IMR-90 (cell line): ENCODE data around the gene NLGN1. TPM values are rescaled to one million over a fixed set of nuclear protein-coding genes. Genes with fewer than 3 reads are reported as not detected.

Experiments
- ATAC-seq: fragments of 200-7000 bp; cut with Tn5 transposase; 2 replicates; pipeline ENCODE4 v1.9.1; 2020; ENCODE audit warnings: low read depth, mild to moderate bottlenecking, moderate library complexity
- BruUV-seq: library from RNA; stranded (reverse); fragments of 400-500 nt; replicated peaks from 2 replicates; lab custom pipeline; 2021; lab: Mats Ljungman, UMichigan
- CTCF ChIA-PET: fragments of 300-600 bp; formaldehyde crosslinking; extraction: SDS; loops from one replicate; lab custom pipeline; 2021; ENCODE audit warnings: antibody characterized with exemption; lab: Yijun Ruan, JAX
- POLR2A ChIA-PET: fragments of 300-600 bp; sonication (Branson Sonifier 250); formaldehyde crosslinking; loops from one replicate; lab custom pipeline; 2022; ENCODE audit warnings: antibody characterized with exemption; ENCODE audit not compliant: unreplicated experiment; lab: Charles Lee
- DNase-seq: peaks from one replicate; pipeline ENCODE4 v3.0.0; 2013
- H2AFZ ChIP-seq: replicated peaks from 2 replicates; pipeline ENCODE3; 2013; ENCODE audit warnings: low read length, mild to moderate bottlenecking; ENCODE audit not compliant: poor library complexity
- H2AK5ac ChIP-seq: 2 replicates; pipeline ENCODE4 v1.6.1; 2013; ENCODE audit warnings: low read depth, low read length, inconsistent platforms
- H2AK9ac ChIP-seq: replicated peaks from 2 replicates; pipeline ENCODE3; 2013; ENCODE audit warnings: mild to moderate bottlenecking, low read depth, low read length, moderate library complexity; ENCODE audit not compliant: poor library complexity
- H2BK120ac ChIP-seq: 2 replicates; pipeline ENCODE4 v1.6.1; 2013; ENCODE audit warnings: low read depth, low read length, inconsistent platforms
- H2BK15ac ChIP-seq: 3 replicates; pipeline ENCODE4 v1.6.1; 2013; ENCODE audit warnings: low read depth, low read length, inconsistent platforms
- H2BK20ac ChIP-seq: 2 replicates; pipeline ENCODE4 v1.6.1; 2013; ENCODE audit warnings: low read depth, mild to moderate bottlenecking, inconsistent platforms, low read length, moderate library complexity
- H2BK5ac ChIP-seq: 2 replicates; pipeline ENCODE4 v1.6.1; 2013; ENCODE audit warnings: mild to moderate bottlenecking, low read depth, low read length, inconsistent platforms; ENCODE audit not compliant: poor library complexity, severe bottlenecking
- H3K14ac ChIP-seq: replicated peaks from 2 replicates; pipeline ENCODE4 v1.6.1; 2013; ENCODE audit warnings: low read depth, low read length, inconsistent platforms
- H3K18ac ChIP-seq: 2 replicates; pipeline ENCODE4 v1.6.1; 2013; ENCODE audit warnings: low read depth, low read length, control low read depth
- H3K23ac ChIP-seq: 2 replicates; pipeline ENCODE4 v1.6.1; 2013; ENCODE audit warnings: low read depth, low read length, inconsistent platforms
- H3K27ac ChIP-seq: 2 replicates; pipeline ENCODE4 v1.5.1; 2013; ENCODE audit warnings: mild to moderate bottlenecking, control low read depth, low read length; ENCODE audit not compliant: insufficient read depth
- H3K27me3 ChIP-seq: 2 replicates; pipeline ENCODE4 v1.6.1; 2013; ENCODE audit warnings: low read length; ENCODE audit not compliant: control insufficient read depth, insufficient read depth
- H3K36me3 ChIP-seq: 2 replicates; pipeline ENCODE4 v1.6.1; 2013; ENCODE audit warnings: low read length, mixed read lengths; ENCODE audit not compliant: control insufficient read depth, insufficient read depth
- H3K4ac ChIP-seq: 2 replicates; pipeline ENCODE4 v1.6.1; 2013; ENCODE audit warnings: low read depth, low read length, inconsistent platforms
- H3K4me1 ChIP-seq: 2 replicates; pipeline ENCODE4 v1.6.1; 2013; ENCODE audit warnings: low read length, mixed read lengths; ENCODE audit not compliant: control insufficient read depth, insufficient read depth
- H3K4me2 ChIP-seq: 2 replicates; pipeline ENCODE4 v1.6.1; 2013; ENCODE audit warnings: low read depth, mild to moderate bottlenecking, control low read depth, low read length, moderate library complexity
- H3K4me3 ChIP-seq: 2 replicates; pipeline ENCODE4 v1.5.1; 2013; ENCODE audit warnings: low read depth, mild to moderate bottlenecking, control low read depth, low read length, moderate library complexity; ENCODE audit not compliant: insufficient read depth
- H3K56ac ChIP-seq: 2 replicates; pipeline ENCODE4 v1.6.1; 2013; ENCODE audit warnings: low read length, inconsistent platforms; ENCODE audit not compliant: insufficient read depth; ENCODE audit errors: extremely low read depth
- H3K79me1 ChIP-seq, 2 experiments: 2 replicates each; pipeline ENCODE4 v1.6.1; 2013; ENCODE audit warnings: low read length in 2 of 2, inconsistent platforms in 1 of 2, low read depth in 1 of 2
- H3K9ac ChIP-seq: 2 replicates; pipeline ENCODE4 v1.6.1; 2013; ENCODE audit warnings: low read depth, low read length, control low read depth
- H3K9me1 ChIP-seq: 2 replicates; pipeline ENCODE4 v1.6.1; 2013; ENCODE audit warnings: low read length, inconsistent platforms; ENCODE audit not compliant: insufficient read depth
- H3K9me3 ChIP-seq: 2 replicates; pipeline ENCODE4 v1.6.1; 2013; ENCODE audit warnings: low read length; ENCODE audit not compliant: control insufficient read depth, insufficient read depth
- H4K20me1 ChIP-seq: 2 replicates; pipeline ENCODE4 v1.6.1; 2013; ENCODE audit warnings: low read length, inconsistent platforms; ENCODE audit not compliant: insufficient read depth
- H4K5ac ChIP-seq: 2 replicates; pipeline ENCODE4 v1.6.1; 2013; ENCODE audit warnings: mild to moderate bottlenecking, low read depth, low read length, control low read depth
- H4K8ac ChIP-seq, 2 experiments: 2 replicates each; pipeline ENCODE4 v1.6.1; 2013; ENCODE audit warnings: low read depth in 2 of 2, low read length in 2 of 2, control low read depth in 1 of 2, inconsistent platforms in 1 of 2
- H4K91ac ChIP-seq: 2 replicates; pipeline ENCODE4 v1.6.1; 2013; ENCODE audit warnings: low read depth, low read length, inconsistent platforms; ENCODE audit not compliant: insufficient read depth
- CEBPB ChIP-seq: IDR thresholded peaks from 2 replicates; pipeline ENCODE4 v1.6.1; 2012; ENCODE audit warnings: low read depth, low read length, improper control_type of control experiment
- CHD1 ChIP-seq: IDR thresholded peaks from 2 replicates; pipeline ENCODE4 v1.6.1; 2012; ENCODE audit warnings: low read depth, low read length, improper control_type of control experiment
- FOS ChIP-seq: fragments of 150-350 bp; IDR thresholded peaks from 2 replicates; pipeline ENCODE4 v1.6.1; 2016; ENCODE audit warnings: low read depth, low read length
- MAFK ChIP-seq: IDR thresholded peaks from 2 replicates; pipeline ENCODE4 v1.6.1; 2012; ENCODE audit warnings: low read depth, low read length, improper control_type of control experiment
- NFE2L2 ChIP-seq: fragments of 150-350 bp; IDR thresholded peaks from 2 replicates; pipeline ENCODE4 v1.6.1; 2016; ENCODE audit warnings: low read depth, mild to moderate bottlenecking, low read length
- POLR2A ChIP-seq: IDR thresholded peaks from 2 replicates; pipeline ENCODE4 v1.6.1; 2012; ENCODE audit warnings: mild to moderate bottlenecking, low read depth, low read length
- RAD21 ChIP-seq: IDR thresholded peaks from 2 replicates; pipeline ENCODE4 v1.6.1; 2012; ENCODE audit warnings: low read length, improper control_type of control experiment
- RCOR1 ChIP-seq: IDR thresholded peaks from 2 replicates; pipeline ENCODE4 v1.6.1; 2012; ENCODE audit warnings: mild to moderate bottlenecking, low read length, improper control_type of control experiment; ENCODE audit not compliant: insufficient replicate concordance
- RFX5 ChIP-seq: IDR thresholded peaks from 2 replicates; pipeline ENCODE4 v1.8.0; 2012; ENCODE audit warnings: low read depth, mild to moderate bottlenecking, low read length, moderate library complexity
- SMC3 ChIP-seq: fragments of 150-350 bp; IDR thresholded peaks from 2 replicates; pipeline ENCODE4 v1.6.1; 2016; ENCODE audit warnings: low read depth, mild to moderate bottlenecking, antibody characterized with exemption, low read length, moderate library complexity
- dilution Hi-C: fragments of 300-500 bp; cut with HindIII; formaldehyde crosslinking; loops from one replicate; pipeline ENCODE4 v1.14.3; 2018; ENCODE audit warnings: low sequenced_read_pairs; ENCODE audit not compliant: unreplicated experiment
- in situ Hi-C: fragments of 300-500 bp; cut with MboI; formaldehyde crosslinking; loops from 3 replicates; pipeline ENCODE4 v1.14.3; 2019; ENCODE audit warnings: low sequenced_read_pairs, inconsistent platforms, mixed read lengths
- intact Hi-C: fragments of 100-400 bp; cut with micrococcal nuclease; formaldehyde crosslinking; loops from 2 replicates; pipeline ENCODE4 v1.10.0; 2022
- polyA plus RNA-seq, 3 experiments: library from polyadenylated mRNA; depleted of rRNA; stranded (reverse); fragments of >200 nt; gene quantifications; 2 replicates each; pipeline ENCODE4 v1.2.3, GENCODE V29; 2012; ENCODE audit warnings: low replicate concordance in 1 of 3
- total RNA-seq: library from RNA; depleted of rRNA; stranded (reverse); fragments of >200 nt; gene quantifications from 2 replicates; pipeline ENCODE4 v1.2.3, GENCODE V29; 2012
- TF ChIP-seq, protein P1 (sequence below): fragments of 150-350 bp; IDR thresholded peaks from 2 replicates; pipeline ENCODE4 v1.6.1; 2016; ENCODE audit warnings: low read depth, mild to moderate bottlenecking, low read length, moderate library complexity, borderline replicate concordance
- TF ChIP-seq, protein P2 (sequence below): fragments of 150-350 bp; IDR thresholded peaks from 2 replicates; pipeline ENCODE4 v1.6.1; 2017; ENCODE audit warnings: mild to moderate bottlenecking, antibody characterized with exemption, low read length, low read depth

NLGN1 gene
- total and polyA plus RNA-seq, 2 of the 4 experiments (the other 2 are of a cell fraction), result 1.8 to 12.5 TPM

DNA sequence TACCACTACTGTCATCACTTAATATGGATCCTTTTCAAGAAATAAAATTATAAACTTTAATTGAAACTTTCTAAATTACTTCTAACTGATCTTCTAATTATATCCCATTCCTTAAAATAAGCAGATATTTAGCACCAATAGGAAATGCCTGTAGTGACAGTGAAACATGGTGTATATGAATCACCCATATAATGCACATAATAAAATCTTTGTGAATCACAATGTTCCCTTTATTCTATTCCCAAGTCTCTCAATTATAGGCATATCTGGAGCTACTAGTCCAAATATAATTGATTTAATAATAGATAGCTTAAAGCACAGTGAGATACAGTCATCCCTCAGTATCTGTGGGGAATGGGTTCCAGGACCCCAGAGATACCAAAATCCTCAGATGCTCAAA is 490.3 kb downstream of the NLGN1 start:
- POLR2A ChIA-PET, result no interaction called here
- no TSS peak for BruUV-seq
- no peak overlapping the region for H2BK5ac ChIP-seq

More for the DNA sequence above, 490.3 kb downstream of the NLGN1 start:
- no peak for ATAC-seq
- Histone ChIP-seq H3K36me3 (no peaks in the 10 kb centered on the region), H3K4ac (no peak overlapping the region), H3K4me1 (no peaks in the 10 kb centered on the region), H3K9me3 (no peaks in the 10 kb centered on the region), H3K27ac (no peak overlapping the region), H3K9me1 (no peaks in the 10 kb centered on the region; the same call in 1 of the 2 replicates), H4K91ac (no peak overlapping the region), H2AFZ (no peak overlapping the region), H2BK20ac (no peak overlapping the region), H3K4me2 (no peak overlapping the region), H3K79me1 (no peaks in the 10 kb centered on the region), H3K56ac (no peak overlapping the region), H2AK9ac (no peak overlapping the region), H4K20me1 (no peaks in the 10 kb centered on the region), H3K9ac (no peak overlapping the region), H3K27me3 (no peaks in the 10 kb centered on the region), H3K14ac (no peak overlapping the region), H3K18ac (no peak overlapping the region), H3K23ac (no peak overlapping the region), H2BK15ac (no peak overlapping the region), H2AK5ac (no peak overlapping the region), H4K5ac (no peak overlapping the region), H2BK120ac (no peak overlapping the region), H3K4me3 (no peak overlapping the region), H4K8ac (no peak overlapping the region)
- intact Hi-C loops (no loop called here), in situ Hi-C loops (no loop called here), dilution Hi-C loops (no loop called here)
- TF ChIP-seq RAD21 (no peak), FOS (no peak), NFE2L2 (no peak), SMC3 (no peak), POLR2A (no peak), CHD1 (no peak), RCOR1 (no peak), MAFK (no peak), RFX5 (no peak), CEBPB (no peak)
- TF ChIP-seq, protein P1, sequence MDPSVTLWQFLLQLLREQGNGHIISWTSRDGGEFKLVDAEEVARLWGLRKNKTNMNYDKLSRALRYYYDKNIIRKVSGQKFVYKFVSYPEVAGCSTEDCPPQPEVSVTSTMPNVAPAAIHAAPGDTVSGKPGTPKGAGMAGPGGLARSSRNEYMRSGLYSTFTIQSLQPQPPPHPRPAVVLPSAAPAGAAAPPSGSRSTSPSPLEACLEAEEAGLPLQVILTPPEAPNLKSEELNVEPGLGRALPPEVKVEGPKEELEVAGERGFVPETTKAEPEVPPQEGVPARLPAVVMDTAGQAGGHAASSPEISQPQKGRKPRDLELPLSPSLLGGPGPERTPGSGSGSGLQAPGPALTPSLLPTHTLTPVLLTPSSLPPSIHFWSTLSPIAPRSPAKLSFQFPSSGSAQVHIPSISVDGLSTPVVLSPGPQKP, result no peak
- TF ChIP-seq, protein P2, sequence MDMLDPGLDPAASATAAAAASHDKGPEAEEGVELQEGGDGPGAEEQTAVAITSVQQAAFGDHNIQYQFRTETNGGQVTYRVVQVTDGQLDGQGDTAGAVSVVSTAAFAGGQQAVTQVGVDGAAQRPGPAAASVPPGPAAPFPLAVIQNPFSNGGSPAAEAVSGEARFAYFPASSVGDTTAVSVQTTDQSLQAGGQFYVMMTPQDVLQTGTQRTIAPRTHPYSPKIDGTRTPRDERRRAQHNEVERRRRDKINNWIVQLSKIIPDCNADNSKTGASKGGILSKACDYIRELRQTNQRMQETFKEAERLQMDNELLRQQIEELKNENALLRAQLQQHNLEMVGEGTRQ, result no peak
- CTCF ChIA-PET, result interaction anchor here (1.1 kb wide), 1 partner anchor 10 kb away, joined by 4 read pairs; no protein-coding TSS in a partner anchor
- no peak for DNase-seq
